NCI-H345 (cell line): Measurements from ENCODE around the gene SERPINB5.
"Not testable (repeated sequence)": the region's sequence is repeated elsewhere in the genome, so short reads cannot be mapped to it uniquely, and the experiment has no call there.

Experiments used
- DNase-seq: peaks from one replicate; lab custom pipeline; 2025; lab: John Stamatoyannopoulos, UW

The SERPINB5 gene, protein sequence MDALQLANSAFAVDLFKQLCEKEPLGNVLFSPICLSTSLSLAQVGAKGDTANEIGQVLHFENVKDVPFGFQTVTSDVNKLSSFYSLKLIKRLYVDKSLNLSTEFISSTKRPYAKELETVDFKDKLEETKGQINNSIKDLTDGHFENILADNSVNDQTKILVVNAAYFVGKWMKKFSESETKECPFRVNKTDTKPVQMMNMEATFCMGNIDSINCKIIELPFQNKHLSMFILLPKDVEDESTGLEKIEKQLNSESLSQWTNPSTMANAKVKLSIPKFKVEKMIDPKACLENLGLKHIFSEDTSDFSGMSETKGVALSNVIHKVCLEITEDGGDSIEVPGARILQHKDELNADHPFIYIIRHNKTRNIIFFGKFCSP

DNA sequence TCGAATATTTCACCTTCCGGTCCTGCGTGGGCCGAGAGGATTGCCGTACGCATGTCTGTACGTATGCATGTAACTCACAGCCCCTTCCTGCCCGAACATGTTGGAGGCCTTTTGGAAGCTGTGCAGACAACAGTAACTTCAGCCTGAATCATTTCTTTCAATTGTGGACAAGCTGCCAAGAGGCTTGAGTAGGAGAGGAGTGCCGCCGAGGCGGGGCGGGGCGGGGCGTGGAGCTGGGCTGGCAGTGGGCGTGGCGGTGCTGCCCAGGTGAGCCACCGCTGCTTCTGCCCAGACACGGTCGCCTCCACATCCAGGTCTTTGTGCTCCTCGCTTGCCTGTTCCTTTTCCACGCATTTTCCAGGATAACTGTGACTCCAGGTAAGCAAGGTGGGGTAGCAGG is at the start of gene SERPINB5:
Gene SERPINB5 (plus strand): TSS at position 291 of the 400 bp plus-strand sequence. CDS start 7,471 bp downstream, outside the sequence.
- DNase-seq: peak; percentile 74

GRCh38 chr18:63427558-63427957 is 49.2 kb upstream of the SERPINB5 start:
- no peak for DNase-seq

DNA sequence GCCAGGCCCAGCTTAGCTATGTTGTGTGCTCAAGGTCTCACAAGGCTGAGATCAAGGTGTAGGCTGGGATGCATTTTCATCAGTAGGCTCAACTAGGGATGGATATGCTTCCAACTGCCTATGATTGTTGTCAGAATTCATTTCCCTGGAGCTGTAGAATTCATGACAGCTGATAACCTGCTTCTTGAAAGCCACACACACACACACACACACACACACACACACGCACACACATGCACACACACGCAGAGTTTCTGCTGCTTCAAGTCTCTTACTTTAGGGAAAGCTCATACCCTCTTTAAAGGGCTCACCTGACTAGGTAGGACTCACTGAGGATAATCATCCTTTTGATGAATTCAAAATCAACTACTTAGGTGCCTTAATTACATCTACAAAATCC is 46.2 kb upstream of the SERPINB5 start:
- DNase-seq: no peak

GRCh38 chr18:63431180-63431579 is 45.6 kb upstream of the SERPINB5 start:
- no peak for DNase-seq

- DNase-seq: no peak
These were observed 43.4 kb upstream of the SERPINB5 start for GRCh38 chr18:63433334-63433866.

DNA sequence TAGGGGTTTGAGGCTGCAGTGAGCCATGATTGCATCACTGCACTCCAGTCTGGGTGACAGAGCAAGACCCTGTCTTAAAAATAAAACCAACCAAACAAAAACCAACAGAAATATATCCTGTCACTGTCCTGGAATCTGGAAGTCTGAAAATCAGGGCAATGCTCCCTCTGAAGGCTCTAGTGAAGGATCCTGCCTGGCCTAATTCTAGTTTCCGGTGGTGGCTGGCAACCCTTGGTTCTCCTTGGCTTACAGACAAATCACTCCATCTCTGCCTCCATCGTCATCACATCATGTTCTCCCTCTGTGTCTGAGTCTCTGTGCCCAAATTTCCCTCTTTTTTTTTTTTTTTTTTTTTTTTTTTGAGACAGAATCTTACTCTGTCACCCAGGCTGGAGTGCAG is 38.6 kb upstream of the SERPINB5 start:
- no peak for DNase-seq

DNA sequence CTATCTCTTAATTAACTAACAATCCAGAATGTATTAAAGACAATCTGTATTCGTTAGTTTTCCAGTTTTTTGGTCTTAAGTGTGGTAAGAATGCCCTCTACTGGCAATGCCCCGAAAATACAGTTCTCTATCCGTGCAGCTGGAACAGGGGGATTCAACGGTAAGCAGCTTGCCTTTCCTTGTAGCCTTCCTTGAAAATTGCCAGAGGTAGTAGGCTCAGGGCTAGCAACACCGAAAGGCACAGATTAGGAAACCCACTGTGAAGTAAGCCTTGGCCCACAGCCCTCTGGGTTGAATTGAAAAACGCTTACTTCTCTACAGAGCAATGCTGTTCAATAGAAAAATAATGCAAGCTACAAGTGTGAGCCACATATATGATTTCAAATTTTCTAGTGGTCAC is 37.4 kb upstream of the SERPINB5 start:
- peak; percentile 71 for DNase-seq

GRCh38 chr18:63440219-63440618 is 36.5 kb upstream of the SERPINB5 start:
- no peak for DNase-seq

- DNase-seq: no peak
These were observed 35.9 kb upstream of the SERPINB5 start for GRCh38 chr18:63440881-63441280.

- no peak for DNase-seq
These were observed 32.9 kb upstream of the SERPINB5 start for GRCh38 chr18:63443829-63444228.

GRCh38 chr18:63444580-63444979 is 32.2 kb upstream of the SERPINB5 start:
- DNase-seq: no peak

- DNase-seq: no peak
These were observed 31.7 kb upstream of the SERPINB5 start for GRCh38 chr18:63445037-63445436.

DNA sequence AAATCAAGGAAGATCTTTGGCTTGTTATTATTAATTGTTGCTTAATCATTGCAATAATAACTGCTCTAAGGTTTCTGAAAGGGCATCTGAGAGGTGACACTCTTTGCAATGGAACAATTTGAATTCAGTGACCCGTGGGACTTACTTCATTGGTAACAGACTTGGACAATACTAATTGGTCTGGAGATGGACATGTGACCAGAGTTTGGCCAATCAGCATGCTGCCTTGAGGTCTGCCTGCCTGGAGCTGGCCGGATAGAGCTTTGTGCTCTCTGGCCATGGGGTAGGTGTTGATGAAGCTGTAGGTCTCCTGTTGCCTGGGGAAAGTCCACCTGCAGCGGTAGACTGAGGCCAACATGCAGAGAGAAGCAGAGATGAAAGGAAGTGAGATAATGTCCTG is 30.5 kb upstream of the SERPINB5 start:
- DNase-seq: no peak

DNA sequence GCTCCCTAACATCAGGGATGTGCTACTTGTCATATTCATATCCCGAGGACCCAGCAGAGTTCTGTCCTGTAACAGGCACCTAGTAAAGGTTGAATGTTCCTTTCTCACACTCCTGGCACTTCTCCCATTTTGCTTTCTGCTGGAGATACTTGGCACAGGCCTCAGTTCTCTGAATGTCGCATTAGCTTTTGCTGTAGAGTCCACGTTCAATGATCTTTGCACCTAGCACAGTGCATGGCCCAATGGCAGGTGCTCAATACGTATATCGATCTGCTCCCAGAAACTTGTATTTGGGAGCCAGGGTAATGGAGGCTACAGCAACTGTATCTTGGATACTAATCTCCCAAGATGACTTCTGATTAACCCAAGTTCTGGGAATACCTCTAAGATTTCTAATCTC is 29.7 kb upstream of the SERPINB5 start:
- no peak for DNase-seq

DNA sequence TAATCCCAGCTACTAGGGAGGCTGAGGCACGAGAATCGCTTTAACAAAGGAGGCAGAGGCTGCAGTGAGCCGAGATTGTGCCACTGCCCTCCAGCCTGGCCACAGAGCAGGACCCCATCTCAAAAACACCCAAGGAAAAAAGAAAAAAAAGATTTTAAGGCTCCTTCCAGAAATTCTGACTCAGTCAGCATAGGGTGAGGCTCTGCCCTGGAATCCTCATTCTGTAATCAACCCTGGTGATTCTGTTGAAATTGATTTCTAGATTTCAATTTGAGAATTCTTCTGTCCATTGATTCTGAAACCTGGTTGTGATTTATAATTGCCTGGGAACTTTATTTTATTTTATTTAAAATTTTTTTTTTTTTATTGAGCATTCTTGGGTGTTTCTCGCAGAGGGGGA is 27.3 kb upstream of the SERPINB5 start:
- DNase-seq: no peak

DNA sequence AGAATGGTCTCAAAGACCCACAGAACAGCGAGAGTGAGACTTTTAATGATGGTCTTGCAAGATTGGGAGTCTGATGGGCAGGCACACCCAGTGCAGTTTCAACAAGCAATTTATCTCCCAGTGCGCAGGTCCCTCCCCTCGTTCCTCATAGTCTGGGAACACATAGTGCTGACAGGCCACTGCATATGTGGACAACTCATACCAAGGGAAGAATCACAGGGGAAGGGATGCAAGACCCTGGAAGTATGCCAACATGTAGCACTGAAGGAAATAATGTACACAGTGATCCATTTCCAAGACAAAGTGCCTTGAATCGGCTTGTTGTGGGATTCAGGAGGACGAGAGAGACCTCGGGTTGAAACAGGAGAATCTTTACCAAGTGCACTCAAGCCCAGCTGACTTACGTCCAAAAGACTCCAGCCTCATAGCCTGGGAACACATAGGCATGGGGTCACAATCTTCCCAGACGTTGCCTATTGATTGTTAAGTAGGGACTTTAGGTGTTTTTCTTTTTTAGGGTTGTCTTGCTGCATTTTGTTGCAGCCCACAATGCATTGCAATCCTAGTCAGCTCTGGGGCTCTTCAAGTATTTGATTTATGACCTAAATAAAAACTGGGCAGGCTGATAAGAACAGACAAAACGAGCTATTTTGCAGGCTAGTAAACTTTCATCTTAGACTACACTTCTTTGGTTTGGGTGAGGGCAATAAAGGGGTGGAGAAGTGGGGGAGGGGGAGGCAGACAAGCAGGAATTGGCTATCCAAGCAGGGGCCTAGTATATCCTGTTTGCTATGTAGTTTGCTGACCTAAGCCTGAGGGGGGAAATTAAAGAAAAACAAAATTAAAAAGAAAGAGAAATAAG is 24.7 kb upstream of the SERPINB5 start:
- DNase-seq: no peak

GRCh38 chr18:63452751-63453150 is 24.0 kb upstream of the SERPINB5 start:
- DNase-seq: not testable (repeated sequence)

DNA sequence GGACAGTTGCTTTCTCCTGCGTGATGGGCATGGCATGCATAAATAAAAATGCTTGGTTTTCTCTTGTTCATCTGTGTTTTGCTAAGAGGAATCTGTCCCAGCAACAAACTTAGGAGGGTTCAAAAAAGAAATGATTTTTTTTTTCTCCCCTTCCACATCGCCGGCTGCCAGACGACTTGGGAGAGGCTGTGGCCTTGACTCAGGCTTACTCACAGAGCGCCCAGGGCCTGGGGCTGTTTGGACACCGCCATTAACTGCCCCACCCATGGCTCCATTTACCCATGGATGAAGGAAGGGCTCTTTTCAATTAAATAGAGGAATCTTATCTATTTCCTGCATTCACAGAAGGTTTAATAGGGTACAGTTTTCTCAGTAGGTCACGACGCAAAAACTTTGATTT is 22.3 kb upstream of the SERPINB5 start:
- no peak for DNase-seq

DNA sequence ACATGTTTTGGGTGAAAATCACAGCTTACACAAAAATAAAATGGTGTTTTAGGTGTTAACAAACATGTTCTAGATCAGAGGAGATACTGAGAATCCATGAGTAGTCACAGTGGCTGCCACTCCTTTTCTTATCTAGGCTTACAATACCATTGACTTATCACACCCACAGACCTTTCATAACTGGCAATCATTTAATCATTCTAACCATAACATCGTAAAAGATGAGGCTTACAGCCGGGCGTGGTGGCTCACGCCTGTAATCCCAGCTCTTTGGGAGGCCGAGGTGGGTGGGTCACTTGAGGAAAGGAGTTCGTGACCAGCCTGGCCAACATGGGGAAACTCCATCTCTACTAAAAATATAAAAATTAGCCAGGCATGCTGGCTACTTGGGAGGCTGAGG is 18.8 kb upstream of the SERPINB5 start:
- DNase-seq: no peak

- no peak for DNase-seq
These were observed 16.3 kb upstream of the SERPINB5 start for GRCh38 chr18:63460414-63460813.

DNA sequence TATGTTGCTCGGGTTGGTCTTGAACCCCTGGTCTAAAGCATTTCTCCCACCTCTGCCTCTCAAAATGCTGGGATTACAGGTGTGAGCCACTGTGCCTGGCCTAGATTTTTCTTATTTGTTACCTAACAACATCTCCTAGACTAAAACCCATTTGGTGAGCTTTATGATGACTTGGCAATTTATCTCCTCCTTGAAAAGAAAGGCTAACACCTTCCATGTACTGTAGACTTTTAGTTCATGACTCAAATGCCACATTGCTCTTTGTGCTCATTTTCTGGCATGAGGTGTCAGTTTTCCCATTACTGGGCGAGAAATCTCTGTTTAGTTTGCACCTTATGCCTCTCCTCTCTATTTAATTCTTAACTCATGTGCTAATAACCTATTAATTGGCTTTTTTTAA is 12.3 kb upstream of the SERPINB5 start:
- no peak for DNase-seq

GRCh38 chr18:63465059-63465458 is 11.7 kb upstream of the SERPINB5 start:
- no peak for DNase-seq

GRCh38 chr18:63467699-63468098 is 9.1 kb upstream of the SERPINB5 start:
- no peak for DNase-seq
